HG03439 (cell line): ENCODE data around the gene BCR.

Experiments
- ATAC-seq: cut with Tn5 transposase; IDR thresholded peaks from one replicate; pipeline ENCODE4 v1.9.1; 2021; ENCODE audit warnings: mild to moderate bottlenecking, moderate library complexity; ENCODE audit not compliant: unreplicated experiment

BCR gene

GRCh38 chr22:23150762-23151161 is 29.5 kb upstream of the BCR start:
- ATAC-seq: no peak

- no peak for ATAC-seq
Observed at GRCh38 chr22:23151827-23152226, 28.5 kb upstream of the BCR start.

- no peak for ATAC-seq
Observed at GRCh38 chr22:23152238-23153114, 27.8 kb upstream of the BCR start.

GRCh38 chr22:23153994-23154393 is 26.3 kb upstream of the BCR start:
- ATAC-seq: no peak

GRCh38 chr22:23154461-23154860 is 25.8 kb upstream of the BCR start:
- ATAC-seq: no peak

GRCh38 chr22:23155143-23155542 is 25.2 kb upstream of the BCR start:
- no peak for ATAC-seq

GRCh38 chr22:23155831-23156230 is 24.5 kb upstream of the BCR start:
- ATAC-seq: no peak

- ATAC-seq: no peak
Observed at GRCh38 chr22:23156286-23156685, 24.0 kb upstream of the BCR start.

GRCh38 chr22:23157560-23158515 is 22.5 kb upstream of the BCR start:
- no peak for ATAC-seq

- ATAC-seq: no peak
Observed at GRCh38 chr22:23158516-23159290, 21.6 kb upstream of the BCR start.

GRCh38 chr22:23159291-23159630 is 21.0 kb upstream of the BCR start:
- no peak for ATAC-seq

GRCh38 chr22:23161029-23161428 is 19.3 kb upstream of the BCR start:
- ATAC-seq: no peak

- no peak for ATAC-seq
Observed at GRCh38 chr22:23161574-23161973, 18.7 kb upstream of the BCR start.

- no peak for ATAC-seq
Observed at GRCh38 chr22:23163665-23164064, 16.6 kb upstream of the BCR start.

GRCh38 chr22:23164091-23164490 is 16.2 kb upstream of the BCR start:
- no peak for ATAC-seq

GRCh38 chr22:23166042-23166831 is 14.1 kb upstream of the BCR start:
- ATAC-seq: no peak

- ATAC-seq: no peak
Observed at GRCh38 chr22:23166841-23167616, 13.3 kb upstream of the BCR start.

GRCh38 chr22:23168391-23169042 is 11.8 kb upstream of the BCR start:
- ATAC-seq: no peak

- ATAC-seq: no peak
Observed at GRCh38 chr22:23169043-23169406, 11.3 kb upstream of the BCR start.
